Measurements from ENCODE around the gene ADAMTS8.

DNA sequence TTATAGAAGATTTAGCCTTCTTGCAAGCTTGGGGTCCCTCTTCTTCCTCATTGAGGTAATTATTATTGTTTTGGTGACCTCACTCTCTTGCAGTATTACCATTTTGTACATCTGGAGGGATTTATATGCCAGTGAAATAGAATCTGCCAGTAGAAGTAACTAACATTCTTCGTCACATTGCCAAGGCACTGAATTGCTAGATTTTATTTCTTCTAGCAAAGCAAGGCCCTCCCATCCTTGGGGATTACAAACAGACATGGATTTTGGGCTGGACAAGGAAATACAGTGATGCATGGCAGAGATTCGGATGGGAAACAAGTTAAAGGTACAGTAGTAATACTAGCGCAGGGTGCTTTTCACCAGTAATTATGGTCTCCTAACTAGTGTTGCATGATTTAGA lies 27.9 kb upstream of the ADAMTS8 start:
- TF ChIP-seq, protein P1, sequence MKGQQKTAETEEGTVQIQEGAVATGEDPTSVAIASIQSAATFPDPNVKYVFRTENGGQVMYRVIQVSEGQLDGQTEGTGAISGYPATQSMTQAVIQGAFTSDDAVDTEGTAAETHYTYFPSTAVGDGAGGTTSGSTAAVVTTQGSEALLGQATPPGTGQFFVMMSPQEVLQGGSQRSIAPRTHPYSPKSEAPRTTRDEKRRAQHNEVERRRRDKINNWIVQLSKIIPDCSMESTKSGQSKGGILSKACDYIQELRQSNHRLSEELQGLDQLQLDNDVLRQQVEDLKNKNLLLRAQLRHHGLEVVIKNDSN (IDR thresholded peaks at IDR 0.05; ENCODE audit: borderline replicate concordance, low read depth) = no peak
- TF ChIP-seq, protein P2, sequence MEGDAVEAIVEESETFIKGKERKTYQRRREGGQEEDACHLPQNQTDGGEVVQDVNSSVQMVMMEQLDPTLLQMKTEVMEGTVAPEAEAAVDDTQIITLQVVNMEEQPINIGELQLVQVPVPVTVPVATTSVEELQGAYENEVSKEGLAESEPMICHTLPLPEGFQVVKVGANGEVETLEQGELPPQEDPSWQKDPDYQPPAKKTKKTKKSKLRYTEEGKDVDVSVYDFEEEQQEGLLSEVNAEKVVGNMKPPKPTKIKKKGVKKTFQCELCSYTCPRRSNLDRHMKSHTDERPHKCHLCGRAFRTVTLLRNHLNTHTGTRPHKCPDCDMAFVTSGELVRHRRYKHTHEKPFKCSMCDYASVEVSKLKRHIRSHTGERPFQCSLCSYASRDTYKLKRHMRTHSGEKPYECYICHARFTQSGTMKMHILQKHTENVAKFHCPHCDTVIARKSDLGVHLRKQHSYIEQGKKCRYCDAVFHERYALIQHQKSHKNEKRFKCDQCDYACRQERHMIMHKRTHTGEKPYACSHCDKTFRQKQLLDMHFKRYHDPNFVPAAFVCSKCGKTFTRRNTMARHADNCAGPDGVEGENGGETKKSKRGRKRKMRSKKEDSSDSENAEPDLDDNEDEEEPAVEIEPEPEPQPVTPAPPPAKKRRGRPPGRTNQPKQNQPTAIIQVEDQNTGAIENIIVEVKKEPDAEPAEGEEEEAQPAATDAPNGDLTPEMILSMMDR (IDR thresholded peaks at IDR 0.05) = no peak
- no peak for TF ChIP-seq NFIC (IDR thresholded peaks at IDR 0.05; ENCODE audit: borderline replicate concordance)
- no peak for TF ChIP-seq FOXM1 (IDR thresholded peaks at IDR 0.05; ENCODE audit: low read depth)
- TF ChIP-seq EZH2phosphoT487 (IDR thresholded peaks at IDR 0.05; ENCODE audit: borderline replicate concordance, low read depth) = no peak
- TF ChIP-seq TAF1 (IDR thresholded peaks at IDR 0.05; ENCODE audit: borderline replicate concordance, low read depth, low read length) = no peak
- no peak for TF ChIP-seq GABPA (IDR thresholded peaks at IDR 0.05; ENCODE audit: low read depth)
- TF ChIP-seq RAD21 (IDR thresholded peaks at IDR 0.05; ENCODE audit: low read length) = no peak
- TF ChIP-seq, protein P3, sequence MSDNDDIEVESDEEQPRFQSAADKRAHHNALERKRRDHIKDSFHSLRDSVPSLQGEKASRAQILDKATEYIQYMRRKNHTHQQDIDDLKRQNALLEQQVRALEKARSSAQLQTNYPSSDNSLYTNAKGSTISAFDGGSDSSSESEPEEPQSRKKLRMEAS (IDR thresholded peaks at IDR 0.05; ENCODE audit: low read depth) = no peak
- no peak for TF ChIP-seq SIN3A (IDR thresholded peaks at IDR 0.05; ENCODE audit: borderline replicate concordance, low read depth, low read length)
